HEK293 (cell line): ENCODE results near the gene NTNG1.

Experiments used
- CTCF ChIA-PET: fragments of 350-600 bp; formaldehyde crosslinking; extraction: SDS; loops from one replicate; lab custom pipeline; 2021; ENCODE audit warnings: antibody characterized with exemption; lab: Yijun Ruan, JAX
- POLR2A ChIA-PET: fragments of 300-600 bp; formaldehyde crosslinking; extraction: SDS; loops from one replicate; lab custom pipeline; 2020; ENCODE audit warnings: antibody characterized with exemption, inconsistent platforms; lab: Yijun Ruan, JAX
- H3K27ac ChIP-seq: fragments of 200-500 bp; sonication (Bioruptor generic); 2 replicates; pipeline ENCODE4 v1.5.1; 2014; ENCODE audit warnings: low read depth, low read length, control low read depth, inconsistent platforms; ENCODE audit errors: extremely low read depth
- H3K36me3 ChIP-seq, 2 experiments: fragments of 200-500 bp in 1 of 2; sonication (Bioruptor generic) in 1 of 2; 1 replicate in 1 of 2; 2 replicates in 1 of 2; pipeline ENCODE4 v1.5.1; 2014 to 2017; ENCODE audit warnings: inconsistent platforms in 2 of 2, low read length in 2 of 2; ENCODE audit not compliant: control insufficient read depth in 2 of 2, insufficient read depth in 1 of 2
- H3K4me1 ChIP-seq: fragments of 200-500 bp; sonication (Bioruptor generic); 2 replicates; pipeline ENCODE4 v1.5.1; 2014; ENCODE audit warnings: mild to moderate bottlenecking, low read length, inconsistent platforms; ENCODE audit not compliant: control insufficient read depth, insufficient read depth
- H3K4me3 ChIP-seq: 2 replicates; pipeline ENCODE4 v1.5.1; 2011; ENCODE audit warnings: low read depth, mild to moderate bottlenecking, control low read depth, low read length, moderate library complexity
- H3K9me3 ChIP-seq: fragments of 200-500 bp; sonication (Bioruptor generic); 2 replicates; pipeline ENCODE4 v1.5.1; 2014; ENCODE audit warnings: low read depth, low read length, inconsistent platforms; ENCODE audit not compliant: control insufficient read depth, insufficient read depth
- GFI1B ChIP-seq: fragments of 450-650 bp; formaldehyde crosslinking; IDR thresholded peaks from 2 replicates; pipeline ENCODE4 v1.5.1; 2016; ENCODE audit warnings: missing biosample characterization, missing genetic modification characterization
- GLI4 ChIP-seq: fragments of 450-650 bp; formaldehyde crosslinking; IDR thresholded peaks from 2 replicates; pipeline ENCODE4 v1.5.1; 2016; ENCODE audit warnings: missing biosample characterization, missing genetic modification characterization
- OSR2 ChIP-seq: fragments of 450-650 bp; formaldehyde crosslinking; IDR thresholded peaks from 2 replicates; pipeline ENCODE4 v1.5.1; 2016; ENCODE audit warnings: missing biosample characterization, missing genetic modification characterization
- SETDB1 ChIP-seq: IDR thresholded peaks from one replicate; pipeline ENCODE4 v1.6.1; 2017; ENCODE audit warnings: mild to moderate bottlenecking, low read length, moderate library complexity, mixed read lengths; ENCODE audit not compliant: insufficient read length
- TCF7L2 ChIP-seq: IDR thresholded peaks from 2 replicates; pipeline ENCODE4 v1.6.1; 2011; ENCODE audit warnings: low read depth, mild to moderate bottlenecking, inconsistent platforms, low read length, moderate library complexity, borderline replicate concordance
- ZBTB6 ChIP-seq: fragments of 450-650 bp; formaldehyde crosslinking; IDR thresholded peaks from 2 replicates; pipeline ENCODE4 v1.5.1; 2017; ENCODE audit warnings: missing biosample characterization, missing genetic modification characterization
- ZIC2 ChIP-seq: fragments of 450-650 bp; formaldehyde crosslinking; IDR thresholded peaks from 2 replicates; pipeline ENCODE4 v1.5.1; 2016; ENCODE audit warnings: missing biosample characterization, missing genetic modification characterization
- ZNF132 ChIP-seq: fragments of 450-650 bp; formaldehyde crosslinking; IDR thresholded peaks from 2 replicates; pipeline ENCODE4 v1.5.1; 2017; ENCODE audit warnings: missing biosample characterization, missing genetic modification characterization, borderline replicate concordance
- ZNF140 ChIP-seq: fragments of 450-650 bp; formaldehyde crosslinking; IDR thresholded peaks from 2 replicates; pipeline ENCODE4 v1.5.1; 2016; ENCODE audit warnings: missing biosample characterization, missing genetic modification characterization
- ZNF174 ChIP-seq: fragments of 450-650 bp; formaldehyde crosslinking; IDR thresholded peaks from 2 replicates; pipeline ENCODE4 v1.5.0; 2017; ENCODE audit warnings: missing biosample characterization, mild to moderate bottlenecking, missing genetic modification characterization
- ZNF23 ChIP-seq: fragments of 450-650 bp; formaldehyde crosslinking; IDR thresholded peaks from 2 replicates; pipeline ENCODE4 v1.5.1; 2016; ENCODE audit warnings: missing biosample characterization, missing genetic modification characterization, borderline replicate concordance
- ZNF24 ChIP-seq: fragments of 450-650 bp; formaldehyde crosslinking; IDR thresholded peaks from 2 replicates; pipeline ENCODE4 v1.5.1; 2016; ENCODE audit warnings: missing biosample characterization, missing genetic modification characterization
- ZNF398 ChIP-seq: fragments of 450-650 bp; formaldehyde crosslinking; IDR thresholded peaks from 2 replicates; pipeline ENCODE4 v1.5.1; 2017; ENCODE audit warnings: missing biosample characterization, missing genetic modification characterization
- ZNF433 ChIP-seq: fragments of 450-650 bp; formaldehyde crosslinking; IDR thresholded peaks from 2 replicates; pipeline ENCODE4 v1.5.1; 2016; ENCODE audit warnings: missing biosample characterization, missing genetic modification characterization, low read depth
- ZNF544 ChIP-seq: fragments of 450-650 bp; formaldehyde crosslinking; IDR thresholded peaks from 2 replicates; pipeline ENCODE4 v1.5.0; 2017; ENCODE audit warnings: missing biosample characterization, missing genetic modification characterization
- ZNF571 ChIP-seq: fragments of 450-650 bp; formaldehyde crosslinking; IDR thresholded peaks from 2 replicates; pipeline ENCODE4 v1.5.0; 2017; ENCODE audit warnings: missing biosample characterization, missing genetic modification characterization
- ZNF580 ChIP-seq: fragments of 450-650 bp; formaldehyde crosslinking; IDR thresholded peaks from 2 replicates; pipeline ENCODE4 v1.5.1; 2016; ENCODE audit warnings: missing biosample characterization, missing genetic modification characterization
- ZNF624 ChIP-seq: fragments of 450-650 bp; formaldehyde crosslinking; IDR thresholded peaks from 2 replicates; pipeline ENCODE4 v1.5.1; 2017; ENCODE audit warnings: missing biosample characterization, missing genetic modification characterization
- ZNF677 ChIP-seq: fragments of 450-650 bp; IDR thresholded peaks from 2 replicates; pipeline ENCODE4 v1.5.0; 2018; ENCODE audit warnings: missing biosample characterization, mild to moderate bottlenecking, missing genetic modification characterization, moderate library complexity
- ZNF776 ChIP-seq: fragments of 450-650 bp; formaldehyde crosslinking; IDR thresholded peaks from 2 replicates; pipeline ENCODE4 v1.5.0; 2017; ENCODE audit warnings: missing biosample characterization, missing genetic modification characterization, borderline replicate concordance
- ZNF791 ChIP-seq: fragments of 450-650 bp; formaldehyde crosslinking; IDR thresholded peaks from 2 replicates; pipeline ENCODE4 v1.5.1; 2016; ENCODE audit warnings: missing biosample characterization, missing genetic modification characterization
- ZNF837 ChIP-seq: fragments of 450-650 bp; formaldehyde crosslinking; IDR thresholded peaks from 2 replicates; pipeline ENCODE4 v1.5.1; 2016; ENCODE audit warnings: missing biosample characterization, missing genetic modification characterization
- ZNF843 ChIP-seq: fragments of 450-650 bp; formaldehyde crosslinking; IDR thresholded peaks from 2 replicates; pipeline ENCODE4 v1.5.1; 2016; ENCODE audit warnings: missing biosample characterization, missing genetic modification characterization
- ZXDB ChIP-seq: fragments of 450-650 bp; formaldehyde crosslinking; IDR thresholded peaks from 2 replicates; pipeline ENCODE4 v1.5.1; 2016; ENCODE audit warnings: missing biosample characterization, missing genetic modification characterization

Gene NTNG1

GRCh38 chr1:107228704-107229371, 88.0 kb downstream of the NTNG1 start:
- H3K9me3 ChIP-seq: no peaks in the 10 kb centered on the region
- TF ChIP-seq ZNF776 (tag by site-specific recombination): no peak
- no peak for TF ChIP-seq ZNF132 (tag by site-specific recombination)
- TF ChIP-seq TCF7L2: no peak
- TF ChIP-seq ZNF580 (tag by site-specific recombination): no peak
- no peak for TF ChIP-seq OSR2
- TF ChIP-seq, all 188 proteins: peak for 0
- Histone ChIP-seq H3K36me3 (no peaks in the 10 kb centered on the region), H3K4me3 (no peak overlapping the region), H3K27ac (no peak overlapping the region), H3K4me1 (no peaks in the 10 kb centered on the region)
- CTCF ChIA-PET: interaction anchor here (0.6 kb wide), 1 partner anchor 598 kb away, joined by 3 read pairs; no protein-coding TSS in a partner anchor
- POLR2A ChIA-PET: no interaction called here

GRCh38 chr1:107229711-107230110, 88.9 kb downstream of the NTNG1 start:
- no peak for TF ChIP-seq ZXDB (tag by site-specific recombination)
- TF ChIP-seq ZNF776 (tag by site-specific recombination): no peak
- TF ChIP-seq ZNF791 (tag by site-specific recombination): no peak
- TF ChIP-seq SETDB1: no peak
- no peak for TF ChIP-seq ZNF677 (tag by site-specific recombination)
- TF ChIP-seq ZNF433 (tag by site-specific recombination): no peak
- TF ChIP-seq GFI1B (tag by site-specific recombination): no peak
- no peak for TF ChIP-seq ZNF24 (tag by site-specific recombination)
- TF ChIP-seq ZNF398 (tag by site-specific recombination): no peak
- TF ChIP-seq ZNF140: no peak
- Histone ChIP-seq H3K27ac (no peak overlapping the region), H3K4me1 (no peaks in the 10 kb centered on the region), H3K4me3 (no peak overlapping the region), H3K9me3 (no peaks in the 10 kb centered on the region), H3K36me3 (no peaks in the 10 kb centered on the region)
- CTCF ChIA-PET: interaction anchor here (0.6 to 0.7 kb wide), 2 partner anchors 64 to 597 kb away, joined by 3 read pairs; no protein-coding TSS in a partner anchor
- POLR2A ChIA-PET: no interaction called here

GRCh38 chr1:107230121-107230520, 89.3 kb downstream of the NTNG1 start:
- no peaks in the 10 kb centered on the region for H3K9me3 ChIP-seq
- H3K4me3 ChIP-seq: no peak overlapping the region
- CTCF ChIA-PET: interaction anchor here (0.7 kb wide), 1 partner anchor 64 kb away, joined by 3 read pairs; no protein-coding TSS in a partner anchor
- POLR2A ChIA-PET: no interaction called here
- no peak for TF ChIP-seq ZNF843 (tag by site-specific recombination)
- no peak for TF ChIP-seq ZNF624
- no peak for TF ChIP-seq ZNF174 (tag by site-specific recombination)
- TF ChIP-seq ZNF23 (tag by site-specific recombination): no peak
- TF ChIP-seq ZIC2: no peak
- TF ChIP-seq ZNF837 (tag by site-specific recombination): no peak
- TF ChIP-seq ZNF571 (tag by site-specific recombination): no peak
- TF ChIP-seq ZNF544 (tag by site-specific recombination): no peak
- no peak for TF ChIP-seq ZBTB6 (tag by site-specific recombination)
- TF ChIP-seq GLI4 (tag by site-specific recombination): no peak
- H3K4me1 ChIP-seq: no peaks in the 10 kb centered on the region
- no peaks in the 10 kb centered on the region for H3K36me3 ChIP-seq
- no peak overlapping the region for H3K27ac ChIP-seq
